ENCODE measurements around the gene ALK.

ALK gene

GRCh38 chr2:29549069-29549380 lies 372.4 kb downstream of the ALK start:
- no peak for DNase-seq (ENCODE audit: low read depth in 2 of 2, low spot score in 1 of 2)

- no peak for DNase-seq (ENCODE audit: low read depth in 2 of 2, low spot score in 1 of 2)
These were observed 376.5 kb downstream of the ALK start for GRCh38 chr2:29544917-29545316.

GRCh38 chr2:29544031-29544430 lies 377.4 kb downstream of the ALK start:
- no peak for DNase-seq (ENCODE audit: low read depth in 2 of 2, low spot score in 1 of 2)

- no peak for DNase-seq (ENCODE audit: low read depth in 2 of 2, low spot score in 1 of 2)
These were observed 386.2 kb downstream of the ALK start for GRCh38 chr2:29535188-29535587.

GRCh38 chr2:29532436-29532835 lies 388.9 kb downstream of the ALK start:
- DNase-seq (ENCODE audit: low read depth in 2 of 2, low spot score in 1 of 2) = no peak

- no peak for DNase-seq (ENCODE audit: low read depth in 2 of 2, low spot score in 1 of 2)
These were observed 389.8 kb downstream of the ALK start for GRCh38 chr2:29531626-29532025.

GRCh38 chr2:29530281-29530680 lies 391.1 kb downstream of the ALK start:
- DNase-seq (ENCODE audit: low read depth in 2 of 2, low spot score in 1 of 2) = no peak

- no peak for DNase-seq (ENCODE audit: low read depth in 2 of 2, low spot score in 1 of 2)
These were observed 392.4 kb downstream of the ALK start for GRCh38 chr2:29528891-29529520.

GRCh38 chr2:29528371-29528770 lies 393.0 kb downstream of the ALK start:
- DNase-seq (ENCODE audit: low read depth in 2 of 2, low spot score in 1 of 2) = no peak

GRCh38 chr2:29527947-29528346 lies 393.4 kb downstream of the ALK start:
- no peak for DNase-seq (ENCODE audit: low read depth in 2 of 2, low spot score in 1 of 2)

GRCh38 chr2:29526587-29527586 lies 394.5 kb downstream of the ALK start:
- no peak for DNase-seq (ENCODE audit: low read depth in 2 of 2, low spot score in 1 of 2)

GRCh38 chr2:29525921-29526320 lies 395.5 kb downstream of the ALK start:
- DNase-seq (ENCODE audit: low read depth in 2 of 2, low spot score in 1 of 2) = no peak

- no peak for DNase-seq (ENCODE audit: low read depth in 2 of 2, low spot score in 1 of 2)
These were observed 396.7 kb downstream of the ALK start for GRCh38 chr2:29524652-29525051.

GRCh38 chr2:29522951-29523669 lies 398.3 kb downstream of the ALK start:
- DNase-seq (ENCODE audit: low read depth in 2 of 2, low spot score in 1 of 2) = no peak

GRCh38 chr2:29520001-29520400 lies 401.4 kb downstream of the ALK start:
- DNase-seq (ENCODE audit: low read depth in 2 of 2, low spot score in 1 of 2) = no peak

GRCh38 chr2:29519338-29519925 lies 402.0 kb downstream of the ALK start:
- DNase-seq (ENCODE audit: low read depth in 2 of 2, low spot score in 1 of 2) = no peak

- no peak for DNase-seq (ENCODE audit: low read depth in 2 of 2, low spot score in 1 of 2)
These were observed 402.6 kb downstream of the ALK start for GRCh38 chr2:29518646-29519337.

- DNase-seq (ENCODE audit: low read depth in 2 of 2, low spot score in 1 of 2) = no peak
These were observed 403.4 kb downstream of the ALK start for GRCh38 chr2:29518010-29518409.

- no peak for DNase-seq (ENCODE audit: low read depth in 2 of 2, low spot score in 1 of 2)
These were observed 404.0 kb downstream of the ALK start for GRCh38 chr2:29517413-29517812.

GRCh38 chr2:29516767-29517166 lies 404.6 kb downstream of the ALK start:
- no peak for DNase-seq (ENCODE audit: low read depth in 2 of 2, low spot score in 1 of 2)

- no peak for DNase-seq (ENCODE audit: low read depth in 2 of 2, low spot score in 1 of 2)
These were observed 411.5 kb downstream of the ALK start for GRCh38 chr2:29509878-29510277.
